PC-9 (cell line): ENCODE results near the gene OSBPL3. TPM values are rescaled to one million over a fixed set of nuclear protein-coding genes. Genes with fewer than 3 reads are reported as not detected.

Source experiments
- BruUV-seq: library from RNA; stranded (reverse); fragments of 400-500 nt; replicated peaks from 2 replicates; lab custom pipeline; 2021; lab: Mats Ljungman, UMichigan
- CTCF ChIA-PET: fragments of 300-600 bp; sonication (Branson Sonifier 250); formaldehyde crosslinking; loops from one replicate; lab custom pipeline; 2022; ENCODE audit warnings: antibody characterized with exemption; lab: Charles Lee
- POLR2A ChIA-PET: fragments of 300-600 bp; sonication (Branson Sonifier 250); formaldehyde crosslinking; loops from one replicate; lab custom pipeline; 2022; ENCODE audit warnings: antibody characterized with exemption; ENCODE audit not compliant: unreplicated experiment; lab: Charles Lee
- DNase-seq, 2 experiments: peaks; one replicate each; pipeline versions ENCODE4 v3.0.0 to v3.0.0-alpha.2; 2015 to 2022; ENCODE audit warnings: mixed read lengths in 1 of 2
- H2AFZ ChIP-seq: fragments of 200-600 bp; sonication (generic); 2 replicates; pipeline ENCODE4 v1.8.1; 2017; ENCODE audit warnings: antibody characterized with exemption
- H3F3A ChIP-seq: fragments of 200-600 bp; sonication (generic); 2 replicates; pipeline ENCODE4 v1.8.1; 2017; ENCODE audit warnings: antibody characterized with exemption, mild to moderate bottlenecking, low read depth; ENCODE audit not compliant: insufficient read depth
- H3K27ac ChIP-seq: fragments of 200-600 bp; sonication (generic); 2 replicates; pipeline ENCODE4 v1.6.1; 2016; ENCODE audit warnings: mixed run types
- H3K27me3 ChIP-seq: fragments of 200-600 bp; sonication (generic); 2 replicates; pipeline ENCODE4 v1.6.1; 2016; ENCODE audit warnings: low read depth, mixed run types; ENCODE audit not compliant: insufficient read depth
- H3K36me3 ChIP-seq: fragments of 200-600 bp; sonication (generic); 2 replicates; pipeline ENCODE4 v1.6.1; 2016; ENCODE audit warnings: low read depth, mixed run types
- H3K4me1 ChIP-seq: fragments of 200-600 bp; sonication (generic); replicated peaks from 2 replicates; pipeline ENCODE4 v1.6.1; 2016; ENCODE audit warnings: mixed run types; ENCODE audit not compliant: insufficient read depth
- H3K4me2 ChIP-seq: fragments of 200-600 bp; sonication (generic); 2 replicates; pipeline ENCODE4 v1.6.1; 2017; ENCODE audit warnings: mixed run types
- H3K4me3 ChIP-seq: fragments of 200-600 bp; sonication (generic); 2 replicates; pipeline ENCODE4 v1.6.1; 2016; ENCODE audit warnings: mixed run types
- H3K79me2 ChIP-seq: fragments of 200-600 bp; sonication (generic); 2 replicates; pipeline ENCODE4 v1.6.1; 2017; ENCODE audit warnings: low read depth, mixed run types
- H3K9me2 ChIP-seq: fragments of 200-600 bp; sonication (generic); 2 replicates; pipeline ENCODE4 v1.8.1; 2017; ENCODE audit warnings: mild to moderate bottlenecking; ENCODE audit not compliant: insufficient read depth
- H3K9me3 ChIP-seq: fragments of 200-600 bp; sonication (generic); 2 replicates; pipeline ENCODE4 v1.8.1; 2016; ENCODE audit warnings: low read depth; ENCODE audit not compliant: insufficient read depth
- H4K20me1 ChIP-seq: fragments of 200-600 bp; sonication (generic); 2 replicates; pipeline ENCODE4 v1.8.1; 2017; ENCODE audit not compliant: insufficient read depth
- CTCF ChIP-seq: fragments of 200-600 bp; sonication (generic); conservative IDR thresholded peaks from 2 replicates; pipeline ENCODE4 v1.6.1; 2017; ENCODE audit warnings: mixed run types, antibody characterized with exemption, mild to moderate bottlenecking, moderate library complexity
- EZH2 ChIP-seq: fragments of 200-600 bp; sonication (generic); IDR thresholded peaks from 2 replicates; pipeline ENCODE4 v1.8.0; 2017; ENCODE audit warnings: antibody characterized with exemption, low read depth
- intact Hi-C: fragments of 100-400 bp; cut with micrococcal nuclease; formaldehyde crosslinking; loops from one replicate; pipeline ENCODE4 v1.10.0; 2022; ENCODE audit not compliant: unreplicated experiment
- total RNA-seq: library from RNA; stranded (reverse); gene quantifications from 2 replicates; pipeline ENCODE4 v1.2.3, GENCODE V29; 2021

OSBPL3 gene
- total RNA-seq, 1 experiment from 2014 or later = 87.6 TPM

DNA sequence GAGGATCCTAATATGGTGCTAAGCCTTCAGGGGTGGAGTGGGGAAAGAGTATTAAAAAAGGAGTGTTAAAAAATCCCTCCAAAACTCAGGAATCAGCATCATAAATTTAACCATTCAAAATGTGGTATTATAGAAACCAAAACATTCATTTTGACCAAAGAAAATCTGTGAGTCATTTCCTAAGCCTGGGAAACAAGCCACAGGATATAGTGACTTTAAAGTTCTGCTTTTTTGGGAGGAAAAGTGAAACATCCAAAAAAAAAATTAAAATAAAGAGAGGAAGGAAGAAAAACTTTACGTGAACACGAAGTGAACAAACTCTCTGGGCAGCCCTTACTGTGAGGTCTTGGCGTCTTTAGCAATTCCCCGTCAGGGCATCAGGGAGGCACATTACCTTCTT, 148.7 kb downstream of the OSBPL3 start:
- no peak for DNase-seq
- H2AFZ ChIP-seq = no peak overlapping the region
- ChIA-PET CTCF (no interaction called here), POLR2A (no interaction called here)
- BruUV-seq = no TSS peak
- no peaks in the 10 kb centered on the region for H3K79me2 ChIP-seq
- no peaks in the 10 kb centered on the region for H3K9me2 ChIP-seq
- H3K4me2 ChIP-seq = no peak overlapping the region
- H3K27me3 ChIP-seq = no peaks in the 10 kb centered on the region
- intact Hi-C loops = no loop called here
- no peak overlapping the region for H3K27ac ChIP-seq
- H3K9me3 ChIP-seq = no peaks in the 10 kb centered on the region
- H3K4me3 ChIP-seq = no peak overlapping the region
- peaks cover 17% of the 10 kb centered on the region for H3K4me1 ChIP-seq
- H3K36me3 ChIP-seq = no peaks in the 10 kb centered on the region
- TF ChIP-seq CTCF (no peak), EZH2 (no peak)
- no peaks in the 10 kb centered on the region for H4K20me1 ChIP-seq
- peaks cover 25% of the 10 kb centered on the region for H3F3A ChIP-seq

DNA sequence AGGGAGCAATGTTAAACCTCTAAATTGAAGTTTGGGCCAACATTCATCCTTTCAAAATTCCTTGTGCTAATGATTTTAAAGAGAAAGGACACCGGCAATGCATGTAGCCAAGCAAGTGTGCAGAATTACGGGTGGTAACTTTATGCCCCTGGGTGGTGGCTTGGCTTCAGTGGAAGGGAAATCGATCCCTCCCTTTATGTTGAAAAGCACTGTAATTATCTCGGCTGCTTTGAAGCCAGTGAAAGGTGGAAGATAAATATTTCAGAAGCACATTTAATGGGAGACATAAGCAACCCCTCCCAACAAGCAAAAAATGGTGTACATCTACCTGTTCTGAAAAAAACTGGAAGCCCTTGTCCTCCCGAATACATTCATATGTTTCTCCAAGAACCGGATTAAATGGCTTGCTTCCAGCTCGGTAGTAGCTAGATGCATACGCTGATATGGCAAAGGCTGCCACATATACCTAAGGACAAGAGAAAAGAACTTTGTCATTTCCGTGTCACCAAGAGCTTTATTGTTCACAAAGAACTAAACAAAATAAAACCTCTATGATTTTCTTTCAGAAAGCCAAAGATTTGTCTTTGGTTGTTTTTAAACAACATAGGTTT, 149.4 kb downstream of the OSBPL3 start:
- H2AFZ ChIP-seq = no peak overlapping the region
- no peaks in the 10 kb centered on the region for H3K9me2 ChIP-seq
- no peaks in the 10 kb centered on the region for H3K36me3 ChIP-seq
- no TSS peak for BruUV-seq
- no peaks in the 10 kb centered on the region for H4K20me1 ChIP-seq
- no peaks in the 10 kb centered on the region for H3K27me3 ChIP-seq
- ChIA-PET CTCF (no interaction called here), POLR2A (no interaction called here)
- no peak overlapping the region for H3K27ac ChIP-seq
- H3K4me2 ChIP-seq = no peak overlapping the region
- H3K4me3 ChIP-seq = no peak overlapping the region
- H3K79me2 ChIP-seq = no peaks in the 10 kb centered on the region
- peaks cover 31% of the 10 kb centered on the region for H3F3A ChIP-seq
- TF ChIP-seq EZH2 (no peak), CTCF (no peak)
- no peaks in the 10 kb centered on the region for H3K9me3 ChIP-seq
- H3K4me1 ChIP-seq = peaks cover 24% of the 10 kb centered on the region
- no peak for DNase-seq
- intact Hi-C loops = no loop called here

GRCh38 chr7:24829787-24830186, 150.2 kb downstream of the OSBPL3 start:
- POLR2A ChIA-PET = no interaction called here
- Histone ChIP-seq H3K27me3 (no peaks in the 10 kb centered on the region), H3K4me1 (peaks cover 32% of the 10 kb centered on the region), H3K27ac (no peak overlapping the region), H4K20me1 (no peaks in the 10 kb centered on the region), H3K9me2 (no peaks in the 10 kb centered on the region), H3K4me2 (no peak overlapping the region), H3K4me3 (no peak overlapping the region), H2AFZ (no peak overlapping the region), H3K9me3 (no peaks in the 10 kb centered on the region), H3K79me2 (0 out of 2 replicates have a peak, but pooled peaks cover under 1% of the 10 kb centered on the region), H3F3A (peaks cover 39% of the 10 kb centered on the region), H3K36me3 (no peaks in the 10 kb centered on the region)
- BruUV-seq = no TSS peak
- intact Hi-C loops = no loop called here
- no peak for TF ChIP-seq CTCF
- no peak for TF ChIP-seq EZH2
- no peak for DNase-seq
- CTCF ChIA-PET = no interaction called here
